GM19438 (cell line): ENCODE measurements around the gene MEGF11.

Source experiments
- ATAC-seq: cut with Tn5 transposase; IDR thresholded peaks from one replicate; pipeline ENCODE4 v1.9.1; 2021; ENCODE audit warnings: low read depth; ENCODE audit not compliant: unreplicated experiment

Gene MEGF11

DNA sequence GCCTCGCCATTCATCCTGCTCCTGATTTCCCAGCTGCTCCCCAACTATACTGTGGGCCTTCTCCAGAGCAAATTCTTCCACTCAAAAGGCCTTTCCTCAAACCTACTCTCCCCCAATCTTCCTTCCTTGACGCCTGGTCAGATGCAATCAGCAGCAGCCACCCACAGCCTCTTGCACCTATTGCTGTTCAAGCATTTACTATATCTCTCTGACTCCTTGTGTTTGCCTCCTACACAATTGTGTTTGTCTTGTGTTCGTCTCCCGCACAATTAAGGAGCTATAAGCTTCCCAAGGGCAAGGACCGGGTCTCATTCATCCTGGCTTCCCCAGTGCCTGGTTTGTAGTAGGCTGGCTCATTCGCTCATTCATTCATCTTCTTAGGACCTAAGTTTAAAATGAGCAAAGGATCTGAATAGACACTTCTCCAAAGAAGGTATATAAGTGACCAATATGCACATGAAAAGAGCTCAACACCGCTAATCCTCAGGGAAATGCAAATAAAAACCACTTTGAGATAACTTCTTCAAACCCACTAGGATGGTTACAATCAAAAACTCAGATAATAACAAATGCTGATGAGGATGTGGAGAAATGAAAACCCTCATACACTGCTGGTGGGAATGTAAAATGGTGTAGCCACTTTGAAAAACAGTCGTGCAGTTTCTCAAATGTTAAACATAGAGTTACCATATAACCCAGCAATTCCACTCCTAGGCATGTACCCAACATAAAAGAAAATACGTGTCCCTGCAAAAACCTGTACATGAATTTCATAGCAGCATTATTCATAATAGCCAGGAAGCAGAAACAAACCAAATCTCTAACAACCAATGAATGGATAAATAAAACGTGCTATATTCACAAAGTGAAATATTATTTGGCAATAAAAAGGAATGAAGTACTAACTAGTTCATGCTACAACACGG is 31.0 kb downstream of the MEGF11 start:
- no peak for ATAC-seq

DNA sequence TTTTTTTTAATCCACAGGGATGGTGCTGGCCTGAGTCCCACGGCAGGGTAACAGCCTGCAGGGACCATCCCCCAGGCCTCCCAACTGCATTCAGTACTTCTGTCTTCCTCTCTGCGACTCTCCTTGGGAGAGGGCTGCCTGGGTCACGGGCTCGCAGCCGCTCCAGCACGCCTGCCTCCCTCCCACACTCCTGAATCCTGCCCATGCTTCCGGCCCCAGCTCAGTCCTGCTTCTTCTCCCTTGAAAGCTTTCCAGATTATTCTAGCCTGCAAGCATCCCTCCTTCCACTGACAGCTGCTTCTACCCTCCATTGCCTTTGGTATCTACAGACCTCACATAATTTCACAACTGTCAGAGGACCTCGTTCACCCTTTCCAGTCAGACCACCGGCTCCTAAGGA is 32.4 kb downstream of the MEGF11 start:
- ATAC-seq, result no peak

DNA sequence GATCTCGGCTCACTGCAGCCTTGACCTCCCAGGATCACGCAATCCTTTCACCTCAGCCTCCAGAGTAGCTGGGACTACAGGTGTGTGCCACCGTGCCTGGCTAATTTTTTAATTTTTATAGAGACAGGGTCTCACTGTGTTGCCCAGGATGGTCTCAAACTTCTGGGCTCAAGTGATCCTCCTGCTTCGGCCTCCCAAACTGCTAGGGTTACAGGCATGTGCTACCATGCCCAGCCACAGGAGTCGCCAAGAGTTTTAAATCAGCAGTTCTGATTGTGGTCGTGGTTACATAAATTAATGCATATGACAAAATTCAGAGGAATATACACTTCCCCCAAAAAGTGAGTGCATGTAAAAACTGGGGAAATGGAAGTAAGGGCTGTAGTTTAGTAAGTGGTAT is 32.9 kb downstream of the MEGF11 start:
- ATAC-seq, result no peak

DNA sequence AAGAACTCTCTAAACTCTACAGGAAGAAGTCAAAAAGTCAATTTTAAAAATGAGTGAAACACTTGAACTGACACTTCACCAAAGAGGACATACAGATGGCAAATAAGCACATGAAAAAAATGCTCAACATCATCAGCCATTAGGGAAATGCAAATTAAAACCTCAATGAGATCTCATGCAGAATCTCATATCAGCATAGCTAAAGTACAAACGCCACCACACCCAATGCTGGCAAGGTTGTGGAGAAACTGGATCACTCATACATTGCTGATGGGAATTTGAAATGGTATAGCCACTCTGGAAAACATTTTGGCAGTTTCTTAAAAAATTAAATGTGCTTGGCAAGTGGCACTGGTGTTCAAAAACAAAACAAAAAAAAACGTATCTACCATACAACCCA is 34.2 kb downstream of the MEGF11 start:
- ATAC-seq, result no peak

DNA sequence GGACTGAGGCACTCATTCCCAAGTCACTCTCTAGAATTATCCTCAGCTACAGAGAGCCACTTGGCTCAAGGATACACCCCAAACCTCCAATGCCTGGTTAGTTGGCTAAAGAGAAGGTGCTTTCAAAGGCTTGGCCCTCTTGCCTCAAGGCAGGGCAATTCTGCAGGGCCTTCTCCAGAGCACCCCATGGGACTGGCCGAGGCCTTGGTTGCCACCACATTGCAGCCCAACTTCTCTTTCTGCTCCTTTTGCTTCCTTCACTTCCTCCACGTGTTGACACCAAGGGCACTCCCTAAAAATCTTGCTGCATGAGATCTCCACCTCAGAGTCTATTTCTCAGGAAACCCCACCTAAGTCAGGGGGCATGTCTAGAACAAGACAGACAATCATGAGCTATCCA is 36.7 kb downstream of the MEGF11 start:
- ATAC-seq, result no peak

DNA sequence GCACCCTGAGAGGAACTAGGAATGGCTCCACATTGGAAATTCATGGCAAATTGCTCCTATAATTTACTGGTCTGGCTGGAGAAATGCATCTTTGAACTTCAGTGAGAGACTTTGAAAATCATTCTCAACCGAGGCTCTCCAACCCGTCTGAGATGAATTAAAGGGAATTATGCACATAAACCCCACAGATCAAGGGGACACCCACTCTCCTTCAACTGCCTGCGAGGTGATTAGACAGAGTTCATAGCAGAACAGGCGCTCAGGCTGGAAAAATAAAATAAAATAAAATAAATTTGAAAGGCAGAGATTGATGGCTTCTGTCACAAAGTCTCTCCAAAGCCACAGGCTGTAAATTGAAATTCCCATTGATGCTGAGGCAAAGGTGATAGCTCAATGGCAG is 37.7 kb downstream of the MEGF11 start:
- no peak for ATAC-seq

DNA sequence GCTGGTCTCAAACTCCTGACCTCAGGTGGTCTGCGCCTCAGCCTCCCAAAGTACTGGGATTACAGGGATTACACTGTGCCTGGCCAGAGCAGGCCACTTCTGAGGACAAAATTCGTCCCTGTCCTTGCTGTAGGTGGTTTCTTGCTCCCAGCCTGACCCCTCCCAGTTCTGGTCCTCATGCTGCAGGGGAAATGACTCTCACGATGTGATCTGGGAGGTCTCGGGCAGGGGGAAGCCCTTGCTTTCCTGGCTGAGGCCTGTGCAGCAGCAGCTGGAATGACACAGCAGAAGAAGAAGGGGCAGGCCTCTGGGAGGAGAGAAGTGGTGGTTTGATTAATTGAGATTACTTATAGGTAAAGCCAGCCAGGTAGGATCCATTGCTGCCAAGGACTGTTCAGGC is 39.3 kb downstream of the MEGF11 start:
- ATAC-seq, result no peak

DNA sequence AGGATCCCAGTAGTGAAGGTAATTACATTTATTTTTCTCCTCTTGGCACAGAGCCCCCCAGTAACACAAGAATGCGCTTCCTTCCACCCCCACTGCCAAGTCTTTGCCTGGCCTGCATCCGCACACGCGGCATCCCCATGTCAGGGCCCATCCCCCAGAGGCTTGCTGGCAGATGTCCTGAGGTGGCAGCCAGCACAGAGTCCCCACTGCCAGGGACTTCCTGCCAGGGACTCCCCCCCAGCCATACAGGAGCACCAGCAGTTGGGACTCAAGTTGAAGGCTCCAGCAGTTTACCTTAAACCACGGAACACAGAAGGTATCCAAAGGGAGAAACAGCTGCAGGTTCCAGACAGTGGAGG is 41.0 kb downstream of the MEGF11 start:
- no peak for ATAC-seq

DNA sequence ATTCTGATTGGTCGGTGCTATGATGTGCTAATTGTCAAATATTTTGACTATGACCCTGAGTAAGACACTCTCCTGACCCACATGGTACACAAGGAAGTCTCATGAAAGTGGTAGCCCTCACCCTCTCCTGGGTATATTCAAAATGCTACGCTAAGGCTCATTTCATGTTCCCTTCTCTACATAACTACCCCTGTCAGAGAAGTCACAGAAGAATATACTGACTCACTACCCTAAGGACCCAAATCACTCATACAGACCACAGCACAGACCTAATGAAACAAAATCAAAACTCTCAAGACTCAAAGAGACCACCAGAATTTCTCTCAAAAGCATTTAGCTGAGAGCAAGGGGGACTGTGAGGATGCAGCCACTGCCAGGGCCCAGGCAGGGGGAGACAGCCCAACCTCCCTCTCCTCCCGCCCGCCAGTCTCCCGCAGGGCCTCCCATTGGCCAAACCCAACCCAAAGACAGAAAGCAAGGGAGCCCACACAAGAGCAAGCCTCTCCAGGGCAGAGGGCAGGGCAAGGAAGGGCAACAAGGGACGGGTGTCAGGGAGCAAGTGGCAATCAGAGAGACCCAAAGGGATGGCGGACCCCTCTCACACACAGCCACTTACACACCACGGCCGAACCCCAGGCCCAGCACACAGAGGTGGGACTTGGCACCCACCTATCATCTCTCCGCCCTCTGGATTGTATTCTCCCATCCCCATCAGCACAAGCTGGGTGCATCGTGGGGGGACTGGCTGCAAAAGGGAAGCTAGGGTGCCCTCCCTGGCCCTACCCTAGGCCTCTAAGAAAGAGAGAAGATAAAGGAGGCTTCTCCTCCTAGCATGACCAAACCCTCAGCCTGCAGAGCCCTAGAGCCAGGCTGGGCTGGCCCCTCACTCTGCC is 41.6 kb downstream of the MEGF11 start:
- ATAC-seq, result no peak

DNA sequence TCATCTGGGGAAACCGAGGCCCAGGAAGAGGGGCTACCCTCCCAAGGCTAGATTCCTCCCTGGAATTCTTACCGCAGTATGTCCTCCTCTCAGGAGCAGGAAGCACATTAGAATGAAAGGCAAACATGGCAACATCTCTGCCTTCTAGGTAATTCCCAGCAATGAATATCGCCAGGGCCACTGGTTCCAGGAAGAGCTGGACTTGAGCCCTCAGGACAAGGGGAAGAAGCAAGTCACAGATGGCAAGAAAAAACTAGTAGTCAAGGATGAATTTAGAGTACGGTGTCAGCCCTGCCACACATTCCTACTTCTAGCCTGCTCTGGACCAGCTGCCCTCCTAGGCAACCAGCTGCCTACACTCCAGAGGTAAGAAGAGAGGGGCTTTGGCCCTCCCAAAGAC is 42.9 kb downstream of the MEGF11 start:
- no peak for ATAC-seq

DNA sequence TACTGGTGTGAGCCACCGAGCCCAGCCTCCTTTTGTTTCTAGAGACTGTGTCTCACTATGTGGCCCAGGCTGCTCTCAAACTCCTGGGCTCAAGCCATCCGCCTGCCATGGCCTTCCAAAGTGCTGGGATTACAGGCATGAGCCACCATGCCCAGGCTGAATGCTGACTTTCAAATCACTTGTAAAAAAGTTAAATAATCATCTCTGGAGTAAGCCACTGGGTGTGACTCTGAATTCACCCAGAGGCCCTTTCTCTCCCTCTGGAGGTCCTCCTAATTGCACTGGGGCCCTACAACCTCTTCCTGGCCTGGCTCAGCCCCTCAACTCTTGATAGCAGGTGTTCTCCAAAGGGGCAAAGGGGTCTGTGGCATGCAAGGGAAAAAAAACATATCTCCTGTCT is 54.8 kb downstream of the MEGF11 start:
- no peak for ATAC-seq

DNA sequence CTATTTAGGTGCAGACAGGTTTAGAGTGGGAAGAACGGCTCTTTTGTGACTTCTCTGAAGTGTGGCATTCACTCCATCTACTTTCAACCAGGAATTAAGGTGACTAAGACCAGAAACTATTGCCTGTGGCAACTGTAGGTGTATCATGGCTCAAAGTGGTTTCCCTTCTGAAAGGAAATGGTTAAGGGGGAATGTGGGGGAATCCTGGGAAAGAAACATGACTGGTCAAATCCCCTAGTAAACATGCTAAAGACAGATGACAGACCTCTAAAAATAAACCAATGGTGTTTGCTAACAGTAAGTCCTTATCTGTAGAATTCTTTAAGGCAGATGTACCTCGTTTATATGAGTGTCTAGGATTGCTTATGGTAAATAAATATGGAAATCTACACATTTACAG is 56.9 kb downstream of the MEGF11 start:
- no peak for ATAC-seq

DNA sequence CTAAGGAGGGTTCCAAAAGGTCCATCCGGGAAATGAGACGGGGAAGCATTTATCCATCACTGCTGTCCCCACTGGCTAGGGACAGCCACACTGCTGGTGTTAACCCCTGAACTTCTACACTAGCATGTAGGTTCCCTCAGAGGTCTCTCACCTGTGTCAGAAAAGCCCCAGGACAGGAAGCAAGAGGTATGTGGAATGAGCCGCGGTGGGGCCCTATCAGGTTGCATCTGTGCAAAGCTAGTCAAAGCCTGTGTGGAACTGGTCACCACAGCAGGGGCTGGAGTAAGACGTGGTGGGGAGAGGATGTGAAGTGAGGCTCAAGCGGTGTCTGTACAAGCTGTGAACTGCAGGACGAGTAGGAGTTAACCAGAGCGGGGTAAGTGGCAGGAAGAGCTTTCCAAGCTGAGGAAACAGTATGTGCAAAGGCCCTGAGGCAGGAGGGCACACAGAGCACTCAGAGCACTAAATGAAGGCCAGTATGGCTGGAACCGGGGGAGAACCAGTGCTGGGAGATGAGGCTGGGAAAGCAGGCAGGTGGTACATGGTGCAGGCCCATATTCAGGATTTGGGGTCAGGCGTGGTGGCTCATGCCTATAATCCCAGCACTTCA is 57.8 kb downstream of the MEGF11 start:
- no peak for ATAC-seq

DNA sequence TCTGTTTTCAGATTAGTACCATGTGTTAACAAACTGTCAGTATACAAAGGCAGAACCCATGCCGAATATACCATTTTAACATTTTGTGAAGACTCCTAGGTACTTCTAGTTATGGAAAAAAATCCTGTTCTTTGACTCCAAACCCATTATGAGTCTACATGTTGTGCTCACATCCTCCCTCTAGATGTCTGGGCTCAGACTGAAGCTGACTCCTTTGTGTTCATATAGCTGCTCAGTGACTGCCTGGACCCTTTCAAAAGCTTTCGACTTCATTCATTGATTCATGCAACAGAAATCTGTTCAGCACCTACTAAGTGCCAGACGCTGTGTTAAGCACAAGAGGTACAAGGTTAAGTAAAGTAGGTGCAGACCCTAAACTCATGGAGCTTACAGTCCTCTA is 60.5 kb downstream of the MEGF11 start:
- ATAC-seq, result no peak

DNA sequence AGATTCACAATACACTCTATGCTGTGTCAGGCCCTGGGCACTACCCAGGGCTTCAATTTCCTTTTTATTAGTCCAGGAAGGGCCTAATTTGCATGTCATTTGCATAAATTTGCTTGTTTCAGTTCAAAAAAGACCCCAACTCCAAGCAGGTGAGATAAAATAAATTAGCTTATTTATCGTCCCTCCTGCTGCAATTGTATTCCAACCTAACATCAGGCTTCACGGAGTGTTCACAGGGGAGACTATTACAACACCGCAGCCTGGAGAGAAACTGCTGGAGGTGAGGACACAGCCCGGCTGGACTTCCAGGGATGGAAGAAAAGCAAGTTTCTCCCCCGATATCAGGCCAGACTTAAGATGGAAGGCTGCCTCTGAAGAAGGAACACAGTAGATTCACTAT is 62.8 kb downstream of the MEGF11 start:
- ATAC-seq, result no peak

DNA sequence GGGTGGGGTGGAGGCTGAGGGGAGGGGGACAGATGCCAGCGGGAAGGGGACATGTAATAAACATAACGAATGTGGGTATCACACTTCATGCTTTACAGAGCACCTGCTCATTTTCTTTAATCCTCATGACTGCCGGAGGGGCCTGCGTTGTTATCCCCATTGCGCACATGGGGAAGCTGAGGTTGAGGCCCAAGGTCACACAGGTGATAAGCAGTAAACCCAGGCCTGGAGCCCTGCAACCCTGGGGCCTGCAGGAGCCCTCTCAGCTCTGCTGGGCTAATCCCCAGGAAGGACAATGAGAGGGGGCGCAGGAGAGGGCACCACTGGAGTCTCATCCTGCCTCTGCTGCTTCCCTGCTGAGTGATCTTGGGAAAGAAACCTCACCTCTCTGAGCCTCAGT is 64.3 kb downstream of the MEGF11 start:
- ATAC-seq, result no peak

DNA sequence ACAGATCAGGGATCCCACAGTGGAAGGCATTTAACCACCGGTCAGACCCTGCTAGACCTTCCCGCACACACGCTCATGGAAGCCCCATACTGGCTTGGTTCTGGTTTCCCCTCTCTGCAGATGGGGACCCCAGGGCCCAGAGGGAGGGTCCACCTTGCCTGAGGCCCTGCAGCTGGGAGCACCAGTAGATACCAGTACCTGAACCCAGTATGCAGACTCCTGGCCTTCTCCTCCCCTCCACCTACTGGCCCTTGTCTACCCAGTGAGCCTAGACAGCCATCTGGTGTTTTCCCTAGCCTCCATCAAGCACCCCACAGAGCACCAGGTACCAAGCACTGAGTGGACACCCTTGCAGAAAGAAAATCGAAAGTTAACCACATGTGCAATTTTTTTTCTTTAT is 65.1 kb downstream of the MEGF11 start:
- no peak for ATAC-seq

DNA sequence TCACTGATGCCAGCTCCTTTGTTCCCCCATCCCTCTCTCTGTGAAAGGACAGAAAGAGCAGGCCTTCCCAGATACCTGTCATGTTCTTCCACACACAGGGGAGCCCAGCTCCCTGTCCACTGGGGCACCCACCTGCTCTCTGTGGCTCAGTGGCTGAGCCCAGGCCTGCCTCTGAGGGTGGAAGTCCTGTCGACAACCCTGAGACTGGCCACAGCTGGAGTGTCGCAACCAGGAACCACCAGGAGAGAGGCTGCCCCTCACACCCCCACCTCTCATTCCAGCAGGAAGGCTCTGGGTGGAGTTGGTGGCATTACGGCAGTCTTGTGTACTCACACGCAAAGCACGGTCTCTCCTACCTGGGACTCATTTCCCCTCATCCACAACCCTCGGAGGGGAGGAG is 66.3 kb downstream of the MEGF11 start:
- no peak for ATAC-seq

DNA sequence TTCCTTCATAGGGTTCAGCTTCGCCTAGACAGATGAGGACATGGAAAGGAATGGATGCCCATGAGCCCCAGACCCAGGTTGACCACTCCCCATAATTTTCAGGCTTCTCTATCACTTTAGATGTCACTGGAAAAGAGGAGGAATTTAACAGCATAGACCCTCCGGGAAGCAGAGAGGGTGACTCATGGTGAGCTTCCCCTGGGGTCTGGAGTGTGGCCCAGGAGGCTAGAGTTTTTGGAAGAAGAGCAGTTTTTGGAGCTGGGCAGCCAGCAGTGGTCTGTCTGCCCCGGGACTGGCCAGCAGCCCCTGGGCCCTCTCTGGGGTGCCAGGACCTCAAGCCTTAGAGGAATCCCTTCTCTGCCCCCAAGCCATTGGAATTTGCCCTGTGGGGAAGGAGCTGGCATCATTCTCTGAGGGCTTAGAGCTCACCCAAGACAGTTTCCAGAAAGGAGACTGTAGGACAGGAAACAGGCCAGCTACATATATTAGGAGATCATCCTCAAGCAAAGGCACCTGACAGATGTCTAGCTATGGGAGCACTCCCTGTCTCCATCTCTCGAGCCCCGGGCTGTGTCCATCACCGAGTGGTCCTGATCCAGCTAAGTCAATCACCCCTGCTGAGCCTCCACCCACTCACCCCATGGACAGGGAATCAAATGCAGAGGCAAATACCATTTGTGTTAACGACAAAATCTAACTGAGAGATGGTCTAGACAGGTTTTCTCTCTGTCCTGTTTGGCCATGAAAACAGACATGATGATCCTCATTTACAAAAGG is 67.3 kb downstream of the MEGF11 start:
- ATAC-seq, result no peak

DNA sequence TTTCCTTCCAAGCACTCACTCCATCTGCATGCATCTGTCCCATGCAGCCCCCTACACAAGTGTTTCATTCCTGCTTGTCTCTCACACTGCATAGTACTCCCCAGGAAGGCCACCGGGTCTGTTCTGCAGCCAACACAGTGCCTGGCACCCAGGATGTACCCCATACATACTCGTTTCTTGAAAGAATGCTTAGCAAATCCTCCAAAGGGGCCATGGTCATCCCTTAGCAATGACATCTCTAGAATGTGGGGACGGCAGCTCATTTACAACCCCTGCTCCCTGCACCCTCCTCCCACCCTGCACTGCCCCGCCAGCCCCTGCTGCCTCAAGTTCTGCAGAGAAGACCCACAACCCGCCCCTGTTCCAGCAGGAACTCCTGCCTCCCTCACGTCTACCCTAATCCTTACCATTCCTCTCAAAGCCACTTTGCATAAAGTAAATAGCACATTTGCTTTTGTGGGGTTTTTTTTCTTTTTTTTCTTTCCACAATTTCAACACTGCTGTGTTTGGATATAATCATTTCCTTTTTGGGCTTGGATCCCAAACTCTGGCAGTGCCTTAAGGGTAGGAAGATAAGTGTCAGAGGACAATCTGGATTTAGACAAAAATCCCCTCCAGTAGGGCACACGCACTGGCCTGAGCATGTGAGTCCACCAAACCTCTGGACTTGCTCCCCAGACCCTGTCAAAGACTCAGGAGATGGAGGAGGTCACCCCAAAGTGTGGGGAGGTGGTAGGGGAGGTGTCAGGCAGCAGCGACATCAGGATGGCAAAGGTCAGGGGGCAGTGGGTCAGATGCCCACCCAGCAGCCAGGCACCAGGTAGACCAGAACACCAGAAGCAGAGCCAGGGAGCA is 68.4 kb downstream of the MEGF11 start:
- no peak for ATAC-seq
